ENCODE measurements around the gene GTF2H3. TPM values are rescaled to one million over a fixed set of nuclear protein-coding genes. Genes with fewer than 3 reads are reported as not detected.

GTF2H3 gene
- total and polyA plus RNA-seq, 10 of the 15 experiments (the other 5 are each of a cell fraction or from before 2014, with no cell fraction given), result 20.6 to 62.9 (median 34.7) TPM

- ChIA-PET CTCF (interaction anchor here (0.9 kb wide), 1 partner anchor 34 kb away, joined by 3 read pairs; no protein-coding TSS in a partner anchor), SMC1A (ENCODE audit: uncharacterized antibody, unreplicated experiment) (interaction anchor here (1.0 to 1.2 kb wide), 2 partner anchors 9 to 28 kb away, joined by 3 read pairs; no protein-coding TSS in a partner anchor), RAD21 (ENCODE audit: unreplicated experiment) (interaction anchor here (0.9 kb wide), 1 partner anchor 26 kb away, joined by 3 read pairs; no protein-coding TSS in a partner anchor), POLR2A (interaction anchor here (0.6 to 0.7 kb wide), 2 partner anchors 12 to 29 kb away, joined by 3 to 4 read pairs; no protein-coding TSS in a partner anchor)
- Histone ChIP-seq H3K36me3 (ENCODE audit: control insufficient read depth in 2 of 2, insufficient read depth in 2 of 2, low read length in 1 of 2) (no peaks in the 10 kb centered on the region), H3K9ac (ENCODE audit: control insufficient read depth, insufficient read depth, low read length) (no peak overlapping the region), H3K79me2 (ENCODE audit: control insufficient read depth, insufficient read depth, low read length) (no peaks in the 10 kb centered on the region), H2AFZ (ENCODE audit: control insufficient read depth, low read depth, low read length) (no peak overlapping the region), H3K4me2 (ENCODE audit: control insufficient read depth, insufficient read depth) (no peak overlapping the region), H3K4me3 (no peak overlapping the region), H3K27ac (ENCODE audit: control insufficient read depth, insufficient read depth) (no peak overlapping the region), H4K20me1 (ENCODE audit: control insufficient read depth, insufficient read depth) (no peaks in the 10 kb centered on the region), H3K9me3 (replicated peaks; ENCODE audit: control insufficient read depth, insufficient read depth, low read length) (no peaks in the 10 kb centered on the region), H3K4me1 (ENCODE audit: control insufficient read depth, insufficient read depth, low read length) (peaks cover 21% of the 10 kb centered on the region), H3K27me3 (replicated peaks in 1 of 2; ENCODE audit: control insufficient read depth in 2 of 2, insufficient read depth in 2 of 2, low read length in 1 of 2) (no peaks in the 10 kb centered on the region)
- TF ChIP-seq, protein P1, sequence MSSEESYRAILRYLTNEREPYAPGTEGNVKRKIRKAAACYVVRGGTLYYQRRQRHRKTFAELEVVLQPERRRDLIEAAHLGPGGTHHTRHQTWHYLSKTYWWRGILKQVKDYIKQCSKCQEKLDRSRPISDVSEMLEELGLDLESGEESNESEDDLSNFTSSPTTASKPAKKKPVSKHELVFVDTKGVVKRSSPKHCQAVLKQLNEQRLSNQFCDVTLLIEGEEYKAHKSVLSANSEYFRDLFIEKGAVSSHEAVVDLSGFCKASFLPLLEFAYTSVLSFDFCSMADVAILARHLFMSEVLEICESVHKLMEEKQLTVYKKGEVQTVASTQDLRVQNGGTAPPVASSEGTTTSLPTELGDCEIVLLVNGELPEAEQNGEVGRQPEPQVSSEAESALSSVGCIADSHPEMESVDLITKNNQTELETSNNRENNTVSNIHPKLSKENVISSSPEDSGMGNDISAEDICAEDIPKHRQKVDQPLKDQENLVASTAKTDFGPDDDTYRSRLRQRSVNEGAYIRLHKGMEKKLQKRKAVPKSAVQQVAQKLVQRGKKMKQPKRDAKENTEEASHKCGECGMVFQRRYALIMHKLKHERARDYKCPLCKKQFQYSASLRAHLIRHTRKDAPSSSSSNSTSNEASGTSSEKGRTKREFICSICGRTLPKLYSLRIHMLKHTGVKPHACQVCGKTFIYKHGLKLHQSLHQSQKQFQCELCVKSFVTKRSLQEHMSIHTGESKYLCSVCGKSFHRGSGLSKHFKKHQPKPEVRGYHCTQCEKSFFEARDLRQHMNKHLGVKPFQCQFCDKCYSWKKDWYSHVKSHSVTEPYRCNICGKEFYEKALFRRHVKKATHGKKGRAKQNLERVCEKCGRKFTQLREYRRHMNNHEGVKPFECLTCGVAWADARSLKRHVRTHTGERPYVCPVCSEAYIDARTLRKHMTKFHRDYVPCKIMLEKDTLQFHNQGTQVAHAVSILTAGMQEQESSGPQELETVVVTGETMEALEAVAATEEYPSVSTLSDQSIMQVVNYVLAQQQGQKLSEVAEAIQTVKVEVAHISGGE (CRISPR knock-in tag; IDR thresholded peaks at IDR 0.05), result no peak
- TF ChIP-seq, protein P2, sequence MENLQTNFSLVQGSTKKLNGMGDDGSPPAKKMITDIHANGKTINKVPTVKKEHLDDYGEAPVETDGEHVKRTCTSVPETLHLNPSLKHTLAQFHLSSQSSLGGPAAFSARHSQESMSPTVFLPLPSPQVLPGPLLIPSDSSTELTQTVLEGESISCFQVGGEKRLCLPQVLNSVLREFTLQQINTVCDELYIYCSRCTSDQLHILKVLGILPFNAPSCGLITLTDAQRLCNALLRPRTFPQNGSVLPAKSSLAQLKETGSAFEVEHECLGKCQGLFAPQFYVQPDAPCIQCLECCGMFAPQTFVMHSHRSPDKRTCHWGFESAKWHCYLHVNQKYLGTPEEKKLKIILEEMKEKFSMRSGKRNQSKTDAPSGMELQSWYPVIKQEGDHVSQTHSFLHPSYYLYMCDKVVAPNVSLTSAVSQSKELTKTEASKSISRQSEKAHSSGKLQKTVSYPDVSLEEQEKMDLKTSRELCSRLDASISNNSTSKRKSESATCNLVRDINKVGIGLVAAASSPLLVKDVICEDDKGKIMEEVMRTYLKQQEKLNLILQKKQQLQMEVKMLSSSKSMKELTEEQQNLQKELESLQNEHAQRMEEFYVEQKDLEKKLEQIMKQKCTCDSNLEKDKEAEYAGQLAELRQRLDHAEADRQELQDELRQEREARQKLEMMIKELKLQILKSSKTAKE (IDR thresholded peaks at IDR 0.05; ENCODE audit: low read depth, poor library complexity, severe bottlenecking), result no peak
- TF ChIP-seq BMI1 (IDR thresholded peaks at IDR 0.05; ENCODE audit: borderline replicate concordance), result no peak
- no peak for TF ChIP-seq PAX5 (IDR thresholded peaks at IDR 0.05; ENCODE audit: borderline replicate concordance, low read depth, low read length)
- TF ChIP-seq TARDBP (IDR thresholded peaks at IDR 0.05; ENCODE audit: borderline replicate concordance), result no peak
- TF ChIP-seq CBX3 (IDR thresholded peaks at IDR 0.05; ENCODE audit: borderline replicate concordance, low read depth), result no peak
- TF ChIP-seq, protein P3, sequence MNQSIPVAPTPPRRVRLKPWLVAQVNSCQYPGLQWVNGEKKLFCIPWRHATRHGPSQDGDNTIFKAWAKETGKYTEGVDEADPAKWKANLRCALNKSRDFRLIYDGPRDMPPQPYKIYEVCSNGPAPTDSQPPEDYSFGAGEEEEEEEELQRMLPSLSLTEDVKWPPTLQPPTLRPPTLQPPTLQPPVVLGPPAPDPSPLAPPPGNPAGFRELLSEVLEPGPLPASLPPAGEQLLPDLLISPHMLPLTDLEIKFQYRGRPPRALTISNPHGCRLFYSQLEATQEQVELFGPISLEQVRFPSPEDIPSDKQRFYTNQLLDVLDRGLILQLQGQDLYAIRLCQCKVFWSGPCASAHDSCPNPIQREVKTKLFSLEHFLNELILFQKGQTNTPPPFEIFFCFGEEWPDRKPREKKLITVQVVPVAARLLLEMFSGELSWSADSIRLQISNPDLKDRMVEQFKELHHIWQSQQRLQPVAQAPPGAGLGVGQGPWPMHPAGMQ (IDR thresholded peaks at IDR 0.05; ENCODE audit: borderline replicate concordance), result no peak
- TF ChIP-seq MEF2A (IDR thresholded peaks at IDR 0.05; ENCODE audit: insufficient read depth, low read depth, low read length), result no peak
- no peak for TF ChIP-seq ZBED1 (IDR thresholded peaks at IDR 0.05; ENCODE audit: borderline replicate concordance)
- TF ChIP-seq CHD2 (IDR thresholded peaks at IDR 0.05; ENCODE audit: borderline replicate concordance, low read depth, low read length), result no peak
- no peak for TF ChIP-seq ZBTB33 (IDR thresholded peaks at IDR 0.05)
- no peak for TF ChIP-seq STAT3 (IDR thresholded peaks at IDR 0.05; ENCODE audit: low read depth, low read length)
- TF ChIP-seq CREB1 (IDR thresholded peaks at IDR 0.05; ENCODE audit: low read depth), result no peak
- TF ChIP-seq BRCA1 (IDR thresholded peaks at IDR 0.05; ENCODE audit: low read depth, low read length), result no peak
- TF ChIP-seq ZNF274 (IDR thresholded peaks at IDR 0.05; ENCODE audit: insufficient read depth, insufficient read length), result no peak
- no peak for TF ChIP-seq RUNX3 (IDR thresholded peaks at IDR 0.05; ENCODE audit: low read length)
- TF ChIP-seq KLF5 (IDR thresholded peaks at IDR 0.05; ENCODE audit: partially characterized antibody), result no peak
- in situ Hi-C loops (cut with MboI) (no loop called here), intact Hi-C loops (cut with micrococcal nuclease; ENCODE audit: unreplicated experiment) (no loop called here)
- ATAC-seq (no peak), FAIRE-seq (no peak), DNase-seq (ENCODE audit: low read depth, low spot score) (no peak)
- BruUV-seq (replicated peaks), result no TSS peak
- WGBS (ENCODE audit: insufficient coverage, insufficient replicate concordance, low lambda C conversion rate, missing lambda C conversion rate), result 79% methylated on average over 3 of the region's 3 CpGs
Observed at GRCh38 chr12:123683964-123684363, 50.3 kb downstream of the GTF2H3 start.
